Stimulated activated CD4-positive, alpha-beta T cell treated with anti-CD3 and anti-CD28 coated beads, Interleukin-2, amount 100 ng/mL, for 4 hours (primary cell): ENCODE results near the gene FOXP2.
"Not testable (repeated sequence)": the region's sequence is repeated elsewhere in the genome, so short reads cannot be mapped to it uniquely, and the experiment has no call there.

ENCODE experiments used
- DNase-seq: peaks from one replicate; pipeline ENCODE4 v3.0.0-alpha.2; 2020; ENCODE audit warnings: low read depth

Gene FOXP2

GRCh38 chr7:114422507-114423501 is 8.2 kb downstream of the FOXP2 start:
- no peak for DNase-seq

DNA sequence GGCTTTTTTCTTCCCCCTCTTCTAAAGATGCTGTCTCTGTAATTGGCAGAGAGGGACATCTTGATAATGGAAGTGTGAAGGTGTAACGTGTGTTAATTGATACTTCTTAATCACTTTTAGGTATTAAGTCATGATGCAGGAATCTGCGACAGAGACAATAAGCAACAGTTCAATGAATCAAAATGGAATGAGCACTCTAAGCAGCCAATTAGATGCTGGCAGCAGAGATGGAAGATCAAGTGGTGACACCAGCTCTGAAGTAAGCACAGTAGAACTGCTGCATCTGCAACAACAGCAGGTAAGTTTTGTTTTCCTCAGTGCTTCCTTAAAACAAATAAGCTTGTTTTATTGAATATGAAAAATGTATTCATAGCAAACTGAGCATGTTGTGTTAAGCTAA is 11.8 kb downstream of the FOXP2 start:
- no peak for DNase-seq

- no peak for DNase-seq
Observed at GRCh38 chr7:114426824-114427223, 12.2 kb downstream of the FOXP2 start.

- DNase-seq = no peak
Observed at GRCh38 chr7:114428211-114428610, 13.6 kb downstream of the FOXP2 start.

DNA sequence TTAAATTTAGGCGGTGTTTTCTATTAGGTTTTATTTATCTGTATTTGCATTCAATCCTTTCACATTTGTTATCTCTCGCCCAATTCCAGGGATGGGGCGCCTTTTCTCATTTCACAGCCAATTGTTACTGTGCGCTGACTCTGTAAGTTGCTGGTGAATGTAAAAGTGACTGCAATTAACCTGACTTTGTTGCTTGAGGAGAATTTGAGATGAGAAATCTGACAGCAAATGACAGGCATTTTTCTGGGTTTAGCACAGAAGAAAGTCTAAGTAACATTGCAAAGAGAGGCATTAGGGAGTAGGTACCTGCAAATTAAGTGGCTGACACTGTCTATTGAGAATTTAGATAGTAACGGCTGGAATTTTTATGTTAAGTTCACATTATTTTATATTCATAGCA is 16.6 kb downstream of the FOXP2 start:
- DNase-seq = no peak

GRCh38 chr7:114432061-114432460 is 17.4 kb downstream of the FOXP2 start:
- DNase-seq = no peak

GRCh38 chr7:114432703-114433102 is 18.1 kb downstream of the FOXP2 start:
- DNase-seq = no peak

DNA sequence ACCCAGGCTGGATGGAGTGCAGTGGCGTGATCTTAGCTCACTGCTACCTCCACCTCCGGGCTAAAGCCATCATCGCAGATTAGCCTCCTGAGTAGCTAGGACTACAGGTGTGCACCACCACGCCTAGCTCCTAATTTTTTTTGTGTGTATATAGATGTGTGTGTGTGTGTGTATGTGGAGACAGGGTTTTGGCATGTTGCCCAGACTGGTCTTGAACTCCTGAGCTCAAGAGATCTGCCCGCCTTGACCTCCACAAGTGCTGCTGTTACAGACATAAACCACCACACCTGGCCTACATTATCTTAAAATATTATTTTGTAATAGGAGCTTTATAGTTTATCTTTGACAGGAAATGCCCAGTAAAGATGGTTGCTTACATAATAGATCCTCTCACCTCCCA is 25.0 kb downstream of the FOXP2 start:
- DNase-seq = no peak

GRCh38 chr7:114440927-114441326 is 26.3 kb downstream of the FOXP2 start:
- not testable (repeated sequence) for DNase-seq

DNA sequence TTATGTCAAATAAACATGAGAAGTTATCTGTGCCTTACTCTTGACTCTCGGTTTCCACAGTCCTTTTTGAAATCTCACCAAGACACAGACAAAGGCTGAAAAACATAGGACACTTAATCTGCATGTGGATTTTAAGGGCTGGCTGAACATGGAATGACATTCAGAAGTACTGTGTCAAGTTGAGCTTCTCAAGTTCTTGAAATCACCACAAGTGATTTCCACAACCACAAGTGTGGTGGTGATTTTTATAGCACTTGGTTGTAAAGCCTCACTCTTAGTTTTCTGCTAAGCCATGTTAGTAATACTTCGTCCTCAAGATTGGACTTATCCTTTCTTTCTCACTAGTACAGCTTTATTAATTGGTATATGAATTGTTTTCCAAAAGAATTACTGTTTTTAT is 29.6 kb downstream of the FOXP2 start:
- no peak for DNase-seq

DNA sequence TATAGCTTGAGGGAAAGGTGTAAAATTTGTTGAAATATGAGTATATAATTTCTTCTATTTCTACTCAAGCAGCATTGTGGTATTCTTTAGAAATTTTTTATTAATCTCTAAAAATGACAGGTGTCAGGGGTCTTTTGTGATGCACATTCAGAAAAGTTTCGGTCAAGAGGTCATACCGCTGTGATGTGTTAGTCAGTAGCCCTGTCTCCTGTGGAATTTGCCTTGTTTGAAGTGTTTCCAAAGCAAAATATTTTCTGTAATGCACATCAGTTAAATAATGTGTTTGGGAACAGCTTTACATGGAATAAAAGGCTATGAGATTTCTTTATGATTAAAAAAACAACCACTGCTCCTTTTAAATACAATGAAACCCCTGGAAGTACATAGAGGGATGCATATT is 35.8 kb downstream of the FOXP2 start:
- DNase-seq = no peak

GRCh38 chr7:114459574-114459973 is 45.0 kb downstream of the FOXP2 start:
- no peak for DNase-seq

- DNase-seq = no peak
Observed at GRCh38 chr7:114460021-114460420, 45.4 kb downstream of the FOXP2 start.

DNA sequence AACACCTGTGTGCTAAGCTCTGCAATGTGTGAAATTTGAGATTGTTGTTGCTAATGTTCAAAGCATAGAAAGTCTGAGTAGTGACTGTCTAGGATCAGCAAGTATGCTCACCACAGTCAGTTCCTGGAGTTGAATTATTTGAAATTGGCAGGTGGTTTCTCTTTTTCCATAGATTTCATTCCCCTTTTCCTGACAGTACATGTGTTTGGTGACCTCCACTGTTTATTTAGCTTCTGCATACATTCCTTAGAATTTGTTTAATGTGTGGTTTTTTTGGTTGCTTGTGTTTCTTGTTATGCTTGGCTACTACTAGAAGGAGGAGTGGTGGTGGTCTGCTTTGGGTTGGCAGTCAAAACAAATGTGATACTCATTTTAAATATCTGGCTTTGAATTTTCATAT is 52.3 kb downstream of the FOXP2 start:
- no peak for DNase-seq

DNA sequence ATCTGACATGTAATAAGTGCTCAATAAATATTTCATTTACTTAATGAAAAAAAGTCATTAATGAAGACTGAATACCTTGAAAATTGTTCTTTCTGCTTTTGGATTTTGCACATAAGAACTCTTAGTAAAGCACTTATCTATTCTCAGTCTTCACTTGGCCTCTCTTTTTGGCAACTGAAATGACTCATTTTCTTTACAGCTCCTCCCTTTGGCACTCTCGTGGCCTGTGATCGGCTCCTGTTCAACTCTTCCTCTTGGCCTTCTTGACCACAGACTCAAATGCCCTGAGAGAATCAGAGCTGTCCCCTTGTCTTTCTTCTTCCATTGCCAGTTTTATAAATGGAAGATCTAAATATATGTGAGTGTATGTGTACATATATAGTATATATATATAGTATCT is 54.2 kb downstream of the FOXP2 start:
- no peak for DNase-seq

DNA sequence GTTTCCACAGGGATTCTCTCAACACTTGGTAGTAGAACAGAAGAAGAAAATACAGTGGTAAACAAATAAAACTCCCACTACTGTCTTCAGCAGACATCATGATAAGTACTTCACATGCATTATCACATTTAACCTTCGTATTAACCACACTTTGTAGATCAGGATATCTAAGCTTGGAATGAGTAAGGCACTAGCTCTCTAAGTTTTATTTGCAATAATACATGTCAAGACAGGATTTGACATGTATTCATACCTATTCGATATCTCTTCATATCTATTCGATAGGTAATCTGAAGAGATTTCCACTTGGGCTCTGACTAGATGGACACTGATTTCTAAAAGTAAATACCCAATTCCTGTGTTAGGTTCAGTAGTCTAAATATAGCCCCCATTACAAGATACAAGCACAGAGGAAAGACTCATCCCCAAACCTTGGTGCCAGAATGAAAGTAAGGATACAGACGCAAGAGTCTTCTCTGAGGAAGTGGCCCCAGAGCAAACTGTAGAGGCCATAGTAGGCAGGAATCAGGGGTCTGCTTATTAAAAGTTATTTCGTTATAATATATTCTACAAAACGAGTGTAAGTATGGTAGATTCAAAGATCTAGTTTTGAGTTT is 58.4 kb downstream of the FOXP2 start:
- no peak for DNase-seq

DNA sequence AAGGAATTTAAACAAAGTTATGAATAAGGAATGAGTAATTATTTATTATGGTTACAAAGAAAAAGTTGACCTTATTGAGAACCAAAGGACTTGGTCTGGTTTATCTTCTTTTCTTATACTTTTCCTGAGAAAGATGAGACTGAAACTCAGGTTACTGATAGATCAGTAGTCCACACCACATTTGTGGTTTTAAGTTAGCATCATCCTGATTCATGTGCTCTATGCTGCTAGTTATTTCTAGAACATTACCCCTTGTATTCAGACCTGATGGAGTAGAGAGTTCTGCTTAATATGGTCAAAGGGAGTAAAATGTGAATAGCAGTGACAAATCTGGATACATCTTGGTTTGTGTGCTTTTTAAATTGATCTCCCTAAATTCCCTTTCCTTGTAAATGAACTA is 63.8 kb downstream of the FOXP2 start:
- DNase-seq = no peak

GRCh38 chr7:114481999-114482398 is 67.4 kb downstream of the FOXP2 start:
- no peak for DNase-seq

- no peak for DNase-seq
Observed at GRCh38 chr7:114484226-114484625, 69.6 kb downstream of the FOXP2 start.

DNA sequence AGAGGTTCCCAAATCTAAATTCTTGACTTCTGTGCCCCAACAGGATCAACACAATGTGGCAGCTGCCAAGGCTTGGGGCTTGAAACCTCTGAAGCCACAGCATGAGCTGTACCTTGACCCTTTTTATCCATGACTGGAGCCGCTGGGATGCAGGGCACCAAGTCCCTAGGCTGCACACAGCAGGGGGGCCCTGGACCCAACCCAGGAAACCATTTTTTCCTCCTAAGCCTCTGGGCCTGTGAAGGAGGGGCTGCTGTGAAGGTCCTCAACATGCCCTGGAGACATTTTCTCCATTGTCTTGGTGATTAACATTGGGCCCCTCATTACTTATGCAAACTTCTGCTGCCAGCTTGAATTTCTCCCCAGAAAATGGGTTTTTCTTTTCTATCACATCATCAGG is 72.6 kb downstream of the FOXP2 start:
- DNase-seq = no peak

- DNase-seq = no peak
Observed at GRCh38 chr7:114488696-114489095, 74.1 kb downstream of the FOXP2 start.

GRCh38 chr7:114497491-114497890 is 82.9 kb downstream of the FOXP2 start:
- not testable (repeated sequence) for DNase-seq

DNA sequence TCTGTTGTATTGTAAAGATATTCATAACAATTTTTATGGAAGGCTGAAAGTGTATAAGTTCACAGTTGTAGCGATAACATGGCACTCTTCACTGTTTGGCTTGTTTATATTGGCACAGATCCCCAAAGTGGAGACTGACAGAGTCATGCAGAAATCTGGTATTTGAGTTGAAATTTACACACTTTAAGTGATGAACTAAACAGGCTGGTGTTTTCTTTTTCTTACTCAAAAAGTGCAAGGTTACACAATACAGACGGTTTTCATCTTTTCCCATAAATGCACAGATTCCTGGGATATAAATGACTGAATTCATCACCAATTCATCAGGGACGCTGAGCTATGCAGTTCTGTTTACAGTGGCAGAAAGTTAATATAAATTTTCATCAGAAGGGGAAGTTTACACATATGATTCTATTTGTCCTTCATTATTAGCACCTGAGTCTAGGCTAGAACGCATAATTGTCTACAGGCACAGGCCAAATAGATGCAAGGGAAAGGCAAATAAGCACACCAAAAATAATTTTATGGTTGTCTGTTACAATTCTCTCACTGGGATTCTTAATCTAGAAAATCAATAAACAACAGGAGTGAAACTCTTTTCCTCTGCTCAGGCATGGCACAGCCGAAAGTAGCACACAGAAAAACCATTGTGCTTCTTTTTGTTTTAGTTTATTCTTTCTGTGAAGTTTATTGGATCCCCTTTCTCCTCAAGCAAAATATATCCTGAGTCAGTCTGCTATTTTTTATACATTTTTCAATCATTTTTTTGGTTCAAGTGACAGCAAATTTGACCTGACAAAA is 88.0 kb downstream of the FOXP2 start:
- no peak for DNase-seq
